ENCODE data around the gene GFOD1. TPM values are rescaled to one million over a fixed set of nuclear protein-coding genes. Genes with fewer than 3 reads are reported as not detected.
"Not testable (repeated sequence)": the region's sequence is repeated elsewhere in the genome, so short reads cannot be mapped to it uniquely, and the experiment has no call there.

GFOD1 gene
- total RNA-seq, 1 experiment from 2014 or later = 29.5 TPM

GRCh38 chr6:13332349-13332706 is 155.1 kb downstream of the GFOD1 start:
- no peak overlapping the region for H2AFZ ChIP-seq (ENCODE audit: low read length)
- no peaks in the 10 kb centered on the region for H3K27me3 ChIP-seq (ENCODE audit: low read length)
- DNase-seq = no peak
- H3K36me3 ChIP-seq (ENCODE audit: insufficient read depth, low read length) = no peaks in the 10 kb centered on the region
- H4K20me1 ChIP-seq (ENCODE audit: insufficient read depth, low read depth, low read length) = no peaks in the 10 kb centered on the region
- no peak overlapping the region for H3K4me3 ChIP-seq (ENCODE audit: low read length)
- H3K9me2 ChIP-seq (replicated peaks; ENCODE audit: insufficient read depth, low read length) = no peaks in the 10 kb centered on the region
- H3K9ac ChIP-seq (ENCODE audit: low read length) = no peak overlapping the region
- H3K9me3 ChIP-seq (ENCODE audit: low read length) = no peaks in the 10 kb centered on the region
- peaks cover 19% of the 10 kb centered on the region for H3K4me1 ChIP-seq (ENCODE audit: low read length)
- no peak overlapping the region for H3K27ac ChIP-seq (ENCODE audit: low read length)
- peaks cover 6% of the 10 kb centered on the region for H3K79me2 ChIP-seq (ENCODE audit: low read length)
- H3K4me2 ChIP-seq (ENCODE audit: low read depth, low read length, poor library complexity, severe bottlenecking) = no peak overlapping the region

GRCh38 chr6:13331516-13332348 is 155.7 kb downstream of the GFOD1 start:
- Histone ChIP-seq H2AFZ (ENCODE audit: low read length) (no peak overlapping the region), H3K79me2 (ENCODE audit: low read length) (peaks cover 12% of the 10 kb centered on the region), H3K4me1 (ENCODE audit: low read length) (peaks cover 25% of the 10 kb centered on the region), H3K27ac (ENCODE audit: low read length) (no peak overlapping the region), H3K9ac (ENCODE audit: low read length) (no peak overlapping the region), H3K9me2 (replicated peaks; ENCODE audit: insufficient read depth, low read length) (no peaks in the 10 kb centered on the region), H4K20me1 (ENCODE audit: insufficient read depth, low read depth, low read length) (no peaks in the 10 kb centered on the region), H3K27me3 (ENCODE audit: low read length) (no peaks in the 10 kb centered on the region), H3K4me2 (ENCODE audit: low read depth, low read length, poor library complexity, severe bottlenecking) (no peak overlapping the region), H3K9me3 (ENCODE audit: low read length) (no peaks in the 10 kb centered on the region), H3K4me3 (ENCODE audit: low read length) (no peak overlapping the region), H3K36me3 (ENCODE audit: insufficient read depth, low read length) (no peaks in the 10 kb centered on the region)
- peak; percentile 79 for DNase-seq

- peaks cover 4% of the 10 kb centered on the region; the same call in 1 of the 2 replicates for H3K36me3 ChIP-seq (ENCODE audit: insufficient read depth, low read length)
- no peaks in the 10 kb centered on the region for H4K20me1 ChIP-seq (ENCODE audit: insufficient read depth, low read depth, low read length)
- H3K9me3 ChIP-seq (ENCODE audit: low read length) = no peaks in the 10 kb centered on the region
- peak overlapping the region; percentile 72 for H2AFZ ChIP-seq (ENCODE audit: low read length)
- H3K4me2 ChIP-seq (ENCODE audit: low read depth, low read length, poor library complexity, severe bottlenecking) = peak overlapping the region; percentile 98
- H3K4me1 ChIP-seq (ENCODE audit: low read length) = peaks cover 24% of the 10 kb centered on the region
- H3K9me2 ChIP-seq (replicated peaks; ENCODE audit: insufficient read depth, low read length) = no peaks in the 10 kb centered on the region
- DNase-seq = no peak
- H3K9ac ChIP-seq (ENCODE audit: low read length) = peak overlapping the region; percentile 86
- H3K27me3 ChIP-seq (ENCODE audit: low read length) = no peaks in the 10 kb centered on the region
- H3K27ac ChIP-seq (ENCODE audit: low read length) = no peak overlapping the region
- H3K79me2 ChIP-seq (ENCODE audit: low read length) = peaks cover 21% of the 10 kb centered on the region
- peak overlapping the region; percentile 99 for H3K4me3 ChIP-seq (ENCODE audit: low read length)
Observed at GRCh38 chr6:13328875-13329183, 158.6 kb downstream of the GFOD1 start.

GRCh38 chr6:13328076-13328874 is 159.1 kb downstream of the GFOD1 start, which contains the start of gene TBC1D7:
TBC1D7 (minus strand) TSS chr6:13328537; CDS start chr6:13326898, 1,639 bp downstream.
- Histone ChIP-seq H3K4me1 (ENCODE audit: low read length) (peaks cover 24% of the 10 kb centered on the region), H3K9ac (ENCODE audit: low read length) (peak within 1 kb of the TSS; percentile 86), H3K27ac (ENCODE audit: low read length) (peak within 1 kb of the TSS; percentile 34; the same call in 1 of the 2 replicates), H3K36me3 (ENCODE audit: insufficient read depth, low read length) (peaks cover 4% of the 10 kb centered on the region; the same call in 1 of the 2 replicates), H3K9me2 (replicated peaks; ENCODE audit: insufficient read depth, low read length) (no peaks in the 10 kb centered on the region), H3K79me2 (ENCODE audit: low read length) (peaks cover 21% of the 10 kb centered on the region), H3K4me2 (ENCODE audit: low read depth, low read length, poor library complexity, severe bottlenecking) (peak within 1 kb of the TSS; percentile 98), H3K27me3 (ENCODE audit: low read length) (no peaks in the 10 kb centered on the region), H3K9me3 (ENCODE audit: low read length) (no peaks in the 10 kb centered on the region), H2AFZ (ENCODE audit: low read length) (peak within 1 kb of the TSS; percentile 80), H4K20me1 (ENCODE audit: insufficient read depth, low read depth, low read length) (no peaks in the 10 kb centered on the region), H3K4me3 (ENCODE audit: low read length) (peak within 1 kb of the TSS; percentile 99)
- DNase-seq = peak; percentile 95

GRCh38 chr6:13327691-13328075 is 159.7 kb downstream of the GFOD1 start:
- peaks cover 4% of the 10 kb centered on the region; the same call in 1 of the 2 replicates for H3K36me3 ChIP-seq (ENCODE audit: insufficient read depth, low read length)
- H3K79me2 ChIP-seq (ENCODE audit: low read length) = peaks cover 21% of the 10 kb centered on the region
- DNase-seq = peak; percentile 65
- H3K4me3 ChIP-seq (ENCODE audit: low read length) = peak overlapping the region; percentile 99
- peaks cover 24% of the 10 kb centered on the region for H3K4me1 ChIP-seq (ENCODE audit: low read length)
- no peak overlapping the region for H3K27ac ChIP-seq (ENCODE audit: low read length)
- peak overlapping the region; percentile 86 for H3K9ac ChIP-seq (ENCODE audit: low read length)
- H4K20me1 ChIP-seq (ENCODE audit: insufficient read depth, low read depth, low read length) = no peaks in the 10 kb centered on the region
- no peaks in the 10 kb centered on the region for H3K9me3 ChIP-seq (ENCODE audit: low read length)
- H3K9me2 ChIP-seq (replicated peaks; ENCODE audit: insufficient read depth, low read length) = no peaks in the 10 kb centered on the region
- H3K4me2 ChIP-seq (ENCODE audit: low read depth, low read length, poor library complexity, severe bottlenecking) = peak overlapping the region; percentile 98
- no peaks in the 10 kb centered on the region for H3K27me3 ChIP-seq (ENCODE audit: low read length)
- H2AFZ ChIP-seq (ENCODE audit: low read length) = 0 out of 2 replicates have a peak overlapping the region, but pooled peaks have one; percentile 80

- Histone ChIP-seq H3K4me1 (ENCODE audit: low read length) (peaks cover 24% of the 10 kb centered on the region), H3K79me2 (ENCODE audit: low read length) (peaks cover 21% of the 10 kb centered on the region), H3K4me2 (ENCODE audit: low read depth, low read length, poor library complexity, severe bottlenecking) (peak overlapping the region; percentile 98)
- H2AFZ ChIP-seq (ENCODE audit: low read length); H4K20me1 ChIP-seq (ENCODE audit: insufficient read depth, low read depth, low read length); H3K36me3 ChIP-seq (ENCODE audit: insufficient read depth, low read length); H3K27ac ChIP-seq (ENCODE audit: low read length); H3K9me2 ChIP-seq (replicated peaks; ENCODE audit: insufficient read depth, low read length); H3K4me3 ChIP-seq (ENCODE audit: low read length); H3K27me3 ChIP-seq (ENCODE audit: low read length); H3K9ac ChIP-seq (ENCODE audit: low read length); DNase-seq; H3K9me3 ChIP-seq (ENCODE audit: low read length): not testable (repeated sequence)
Observed at GRCh38 chr6:13326031-13326586, 161.3 kb downstream of the GFOD1 start.

- Histone ChIP-seq H3K79me2 (ENCODE audit: low read length) (no peaks in the 10 kb centered on the region), H4K20me1 (ENCODE audit: insufficient read depth, low read depth, low read length) (no peaks in the 10 kb centered on the region), H2AFZ (ENCODE audit: low read length) (no peak overlapping the region), H3K36me3 (ENCODE audit: insufficient read depth, low read length) (peaks cover 31% of the 10 kb centered on the region; the same call in 1 of the 2 replicates), H3K4me1 (ENCODE audit: low read length) (no peaks in the 10 kb centered on the region), H3K27ac (ENCODE audit: low read length) (no peak overlapping the region), H3K9me3 (ENCODE audit: low read length) (no peaks in the 10 kb centered on the region), H3K4me2 (ENCODE audit: low read depth, low read length, poor library complexity, severe bottlenecking) (no peak overlapping the region), H3K9ac (ENCODE audit: low read length) (no peak overlapping the region), H3K9me2 (replicated peaks; ENCODE audit: insufficient read depth, low read length) (no peaks in the 10 kb centered on the region), H3K4me3 (ENCODE audit: low read length) (no peak overlapping the region), H3K27me3 (ENCODE audit: low read length) (no peaks in the 10 kb centered on the region)
- no peak for DNase-seq
Observed at GRCh38 chr6:13319891-13320564, 167.4 kb downstream of the GFOD1 start.

All from Karpas-422 (cell line).